Fibroblast of skin of abdomen (primary cell): Measurements from ENCODE around the gene KIF5A.
"Not testable (repeated sequence)": the region's sequence is repeated elsewhere in the genome, so short reads cannot be mapped to it uniquely, and the experiment has no call there.

Experiments
- DNase-seq: peaks from one replicate; pipeline ENCODE4 v3.0.0-alpha.2; 2013

Gene KIF5A

GRCh38 chr12:57609101-57609780, 59.4 kb downstream of the KIF5A start:
- no peak for DNase-seq

- no peak for DNase-seq
Measured at GRCh38 chr12:57609781-57610553, 60.1 kb downstream of the KIF5A start.

GRCh38 chr12:57610554-57611107, 60.8 kb downstream of the KIF5A start:
- no peak for DNase-seq

- peak; percentile 75 for DNase-seq
Measured at GRCh38 chr12:57611108-57611826, 61.4 kb downstream of the KIF5A start, which contains the start of gene ARHGEF25. Gene ARHGEF25, plus strand, starts transcription at chr12:57611435. Its CDS starts 460 bp downstream, at chr12:57611895.

GRCh38 chr12:57611827-57612710, 62.2 kb downstream of the KIF5A start:
- no peak for DNase-seq

GRCh38 chr12:57612711-57613426, 63.0 kb downstream of the KIF5A start:
- DNase-seq: no peak

GRCh38 chr12:57613427-57614109, 63.7 kb downstream of the KIF5A start:
- DNase-seq: no peak

- DNase-seq: no peak
Measured at GRCh38 chr12:57614178-57614947, 64.5 kb downstream of the KIF5A start.

- DNase-seq: no peak
Measured at GRCh38 chr12:57614948-57615500, 65.2 kb downstream of the KIF5A start.

GRCh38 chr12:57615637-57616036, 65.8 kb downstream of the KIF5A start:
- DNase-seq: no peak

- peak; percentile 44 for DNase-seq
Measured at GRCh38 chr12:57616383-57617101, 66.7 kb downstream of the KIF5A start.

- DNase-seq: no peak
Measured at GRCh38 chr12:57617942-57618341, 68.1 kb downstream of the KIF5A start.

- not testable (repeated sequence) for DNase-seq
Measured at GRCh38 chr12:57618431-57618830, 68.6 kb downstream of the KIF5A start.

GRCh38 chr12:57618966-57619433, 69.2 kb downstream of the KIF5A start:
- DNase-seq: no peak

- DNase-seq: no peak
Measured at GRCh38 chr12:57619434-57620244, 69.8 kb downstream of the KIF5A start.

- DNase-seq: no peak
Measured at GRCh38 chr12:57620245-57620935, 70.5 kb downstream of the KIF5A start.

- DNase-seq: no peak
Measured at GRCh38 chr12:57620936-57621496, 71.2 kb downstream of the KIF5A start.
